Ishikawa (cell line): ENCODE data around the gene BZW2.

Source experiments
- CEBPB ChIP-seq: IDR thresholded peaks from 2 replicates; pipeline ENCODE4 v1.6.1; 2012
- CREB1 ChIP-seq: IDR thresholded peaks from 2 replicates; pipeline ENCODE4 v1.6.1; 2012; ENCODE audit warnings: low read depth
- EP300 ChIP-seq: IDR thresholded peaks from 2 replicates; pipeline ENCODE4 v1.6.1; 2012; ENCODE audit warnings: borderline replicate concordance
- FOXM1 ChIP-seq: IDR thresholded peaks from 2 replicates; pipeline ENCODE4 v1.6.1; 2012; ENCODE audit warnings: low read depth, borderline replicate concordance
- RAD21 ChIP-seq: IDR thresholded peaks from 2 replicates; pipeline ENCODE4 v1.6.1; 2012; ENCODE audit warnings: low read depth
- REST ChIP-seq: IDR thresholded peaks from 2 replicates; pipeline ENCODE4 v1.6.1; 2012; ENCODE audit warnings: low read depth, mild to moderate bottlenecking
- TAF1 ChIP-seq: IDR thresholded peaks from 2 replicates; pipeline ENCODE4 v1.6.1; 2012; ENCODE audit warnings: low read depth, mild to moderate bottlenecking
- TCF12 ChIP-seq: IDR thresholded peaks from 2 replicates; pipeline ENCODE4 v1.6.1; 2012; ENCODE audit warnings: low read depth
- YY1 ChIP-seq: IDR thresholded peaks from 2 replicates; pipeline ENCODE4 v1.6.1; 2012; ENCODE audit warnings: low read depth
- TF ChIP-seq, protein P1 (sequence below): IDR thresholded peaks from 2 replicates; pipeline ENCODE4 v1.6.1; 2012
- TF ChIP-seq, protein P2 (sequence below): IDR thresholded peaks from 2 replicates; pipeline ENCODE4 v1.6.1; 2012

- TF ChIP-seq RAD21 (no peak), REST (no peak), TAF1 (no peak), FOXM1 (no peak), CREB1 (no peak), TCF12 (no peak), EP300 (no peak), YY1 (no peak), CEBPB (peak; percentile 66)
- TF ChIP-seq, protein P1, sequence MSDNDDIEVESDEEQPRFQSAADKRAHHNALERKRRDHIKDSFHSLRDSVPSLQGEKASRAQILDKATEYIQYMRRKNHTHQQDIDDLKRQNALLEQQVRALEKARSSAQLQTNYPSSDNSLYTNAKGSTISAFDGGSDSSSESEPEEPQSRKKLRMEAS = peak; percentile 35; the same call in 1 of the 2 replicates
- TF ChIP-seq, protein P2, sequence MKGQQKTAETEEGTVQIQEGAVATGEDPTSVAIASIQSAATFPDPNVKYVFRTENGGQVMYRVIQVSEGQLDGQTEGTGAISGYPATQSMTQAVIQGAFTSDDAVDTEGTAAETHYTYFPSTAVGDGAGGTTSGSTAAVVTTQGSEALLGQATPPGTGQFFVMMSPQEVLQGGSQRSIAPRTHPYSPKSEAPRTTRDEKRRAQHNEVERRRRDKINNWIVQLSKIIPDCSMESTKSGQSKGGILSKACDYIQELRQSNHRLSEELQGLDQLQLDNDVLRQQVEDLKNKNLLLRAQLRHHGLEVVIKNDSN = no peak
These were observed 14.9 kb downstream of the BZW2 start for GRCh38 chr7:16660702-16661464.
